Lung (tissue), 12 donors: ENCODE measurements around the gene MMADHC. TPM values are rescaled to one million over a fixed set of nuclear protein-coding genes. Genes with fewer than 3 reads are reported as not detected.

Experiments used
- ATAC-seq: fragments of 200-7000 bp; cut with Tn5 transposase; one replicate; pipeline ENCODE4 v1.9.1; 2020; ENCODE audit warnings: moderate number of reproducible peaks; ENCODE audit not compliant: insufficient read depth, low FRiP score
- DNase-seq, 3 donors: peaks; one replicate each; pipeline ENCODE4 v3.0.0-alpha.2; 2013 to 2017
- H3K27ac ChIP-seq, 2 donors: one replicate each; pipeline ENCODE4 v1.5.1; 2013; ENCODE audit warnings: mild to moderate bottlenecking in 2 of 2, moderate library complexity in 2 of 2, control low read depth in 1 of 2, inconsistent platforms in 1 of 2, low read depth in 1 of 2, low read length in 1 of 2
- H3K27me3 ChIP-seq, 3 donors: one replicate each; pipeline ENCODE4 v1.5.1; 2013; ENCODE audit warnings: low read length in 2 of 3; ENCODE audit not compliant: control insufficient read depth in 3 of 3, insufficient read depth in 3 of 3
- H3K36me3 ChIP-seq, 4 donors: one replicate each; pipeline ENCODE4 v1.5.1; 2013; ENCODE audit warnings: low read length in 4 of 4, mild to moderate bottlenecking in 1 of 4, moderate library complexity in 1 of 4; ENCODE audit not compliant: control insufficient read depth in 4 of 4, insufficient read depth in 4 of 4
- H3K4me1 ChIP-seq, 5 donors: one replicate each; pipeline ENCODE4 v1.5.1; 2013; ENCODE audit warnings: low read length in 5 of 5, mild to moderate bottlenecking in 2 of 5, moderate library complexity in 1 of 5; ENCODE audit not compliant: control insufficient read depth in 5 of 5, insufficient read depth in 5 of 5
- H3K4me3 ChIP-seq: one replicate; pipeline ENCODE4 v1.5.1; 2013; ENCODE audit warnings: mild to moderate bottlenecking, control low read depth, moderate library complexity
- H3K9ac ChIP-seq, 2 donors: one replicate each; pipeline ENCODE4 v1.5.1; 2013; ENCODE audit warnings: low read length in 2 of 2, control low read depth in 1 of 2; ENCODE audit not compliant: insufficient read depth in 1 of 2
- H3K9me3 ChIP-seq, 4 donors: one replicate each; pipeline ENCODE4 v1.5.1; 2013; ENCODE audit warnings: low read length in 3 of 4, mild to moderate bottlenecking in 1 of 4, moderate library complexity in 1 of 4; ENCODE audit not compliant: control insufficient read depth in 4 of 4, insufficient read depth in 3 of 4
- CTCF ChIP-seq: IDR thresholded peaks from 2 replicates; pipeline ENCODE4 v1.5.1; 2012; ENCODE audit warnings: mild to moderate bottlenecking; ENCODE audit errors: control extremely low read depth, extremely low read depth
- WGBS, 2 donors: extraction: QIAGEN DNeasy Blood & Tissue Kit; methylation state at CpG; one replicate each; pipeline ENCODE4 v1.1.7; 2013; 5-methylcytosine and 5-hydroxymethylcytosine counted together
- polyA plus RNA-seq, 2 donors: library from polyadenylated mRNA; stranded (reverse); fragments of 200-250 nt; gene quantifications; one replicate each; pipeline ENCODE4 v1.2.1, GENCODE V29; 2013
- total RNA-seq, 2 donors: library from RNA; depleted of rRNA in 1 of 2; stranded (reverse); fragments of >200 nt in 1 of 2; gene quantifications; one replicate each; pipeline ENCODE4 v1.2.1, GENCODE V29; 2014 to 2021
- donor health status: control.
- donor health status: control.
- donor health status: Bipolar disorder and iron deficiency.
- donor health status: healthy.
- donor health status: DM: yes; HTN: yes; CAD: no.

MMADHC gene
- total and polyA plus RNA-seq, 4 donors = 34.1 to 101 (median 78.7) TPM

GRCh38 chr2:149613704-149614103 is 26.1 kb upstream of the MMADHC start:
- Histone ChIP-seq H3K27ac (no peak overlapping the region), H3K4me1 (peaks cover 0 to 29% (median 17%) of the 10 kb centered on the region in 5 donors), H3K36me3 (no peaks in the 10 kb centered on the region), H3K9ac (no peak overlapping the region), H3K27me3 (no peaks in the 10 kb centered on the region), H3K9me3 (no peaks in the 10 kb centered on the region), H3K4me3 (no peak overlapping the region)
- ATAC-seq = no peak
- 89 to 95% methylated on average over 2 of the region's 2 CpGs for WGBS, 2 donors
- TF ChIP-seq CTCF = no peak
- peak in 1 of 3 donors; percentile 42 for DNase-seq

- no peaks in the 10 kb centered on the region for H3K9me3 ChIP-seq
- no peak overlapping the region for H3K9ac ChIP-seq
- no peaks in the 10 kb centered on the region for H3K36me3 ChIP-seq
- peaks cover 0 to 29% (median 17%) of the 10 kb centered on the region in 5 donors for H3K4me1 ChIP-seq
- DNase-seq (peak; percentile 48 to 78 (median 74)), ATAC-seq (no peak)
- no peak for TF ChIP-seq CTCF
- no peak overlapping the region for H3K4me3 ChIP-seq
- no peaks in the 10 kb centered on the region for H3K27me3 ChIP-seq
- WGBS, 2 donors = 77 to 78% methylated on average over 1 of the region's 1 CpG
- H3K27ac ChIP-seq = no peak overlapping the region
These were observed 24.5 kb upstream of the MMADHC start for GRCh38 chr2:149612122-149612521.

DNA sequence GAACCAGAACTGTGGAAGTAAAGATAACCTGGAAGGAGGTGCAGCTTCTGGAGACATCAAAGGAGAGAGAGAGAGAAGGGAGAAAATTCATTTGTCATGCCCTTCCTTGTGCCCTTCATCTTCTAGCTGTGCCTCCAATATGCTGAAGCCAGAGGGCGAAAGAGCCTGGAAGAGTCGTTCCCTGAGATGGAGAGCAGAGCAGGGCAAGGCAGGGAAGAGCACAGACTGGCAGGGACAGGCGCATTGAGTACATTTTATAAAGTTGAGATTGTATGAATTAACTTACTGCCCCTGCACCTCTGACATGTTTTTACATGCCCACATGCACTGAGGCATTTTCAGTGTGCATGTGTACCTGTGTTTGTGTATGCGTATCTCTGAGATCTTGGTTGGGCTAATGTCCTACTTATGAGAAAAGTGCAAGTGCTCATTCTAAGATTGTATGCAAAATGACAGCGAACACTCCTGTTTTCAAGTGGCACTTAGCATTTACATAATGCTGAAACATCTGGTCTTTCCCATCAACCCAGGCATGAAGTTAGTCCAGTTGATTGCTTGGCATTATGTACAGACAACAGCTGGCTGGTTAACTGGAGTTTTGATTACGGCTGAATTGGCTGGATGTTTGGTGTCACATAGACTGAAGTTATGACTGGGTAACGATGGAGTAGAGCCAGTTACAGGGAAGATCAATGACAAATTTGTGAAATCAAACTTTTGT is 23.7 kb upstream of the MMADHC start:
- no peaks in the 10 kb centered on the region for H3K27me3 ChIP-seq
- WGBS, 2 donors = 74 to 83% methylated on average over 7 of the region's 7 CpGs
- no peaks in the 10 kb centered on the region for H3K9me3 ChIP-seq
- ATAC-seq = no peak
- peak; percentile 44 to 82 (median 77) for DNase-seq
- H3K9ac ChIP-seq = no peak overlapping the region
- TF ChIP-seq CTCF = no peak
- H3K36me3 ChIP-seq = no peaks in the 10 kb centered on the region
- H3K4me3 ChIP-seq = no peak overlapping the region
- H3K27ac ChIP-seq = no peak overlapping the region
- H3K4me1 ChIP-seq = peaks cover 0 to 29% (median 16%) of the 10 kb centered on the region in 5 donors
